Activated CD8-positive, alpha-beta T cell treated with anti-CD3 and anti-CD28 coated beads, Interleukin-2, amount 10 ng/mL, durations not matched to agents 7 days and 5 days (primary cell): ENCODE results near the gene CYBA. TPM values are rescaled to one million over a fixed set of nuclear protein-coding genes. Genes with fewer than 3 reads are reported as not detected.

Source experiments
- ATAC-seq: fragments of 150-1000 bp; cut with Tn5 transposase; one replicate; pipeline ENCODE4 v1.10.0; 2021; ENCODE audit warnings: moderate library complexity
- CTCF ChIA-PET: fragments of 350-600 bp; sonication (Branson Sonifier 250); formaldehyde crosslinking; loops from one replicate; lab custom pipeline; 2021; ENCODE audit warnings: antibody characterized with exemption; lab: Charles Lee
- POLR2A ChIA-PET: fragments of 350-600 bp; sonication (Branson Sonifier 250); formaldehyde crosslinking; loops from one replicate; lab custom pipeline; 2021; ENCODE audit warnings: antibody characterized with exemption; lab: Charles Lee
- DNase-seq: peaks from one replicate; pipeline ENCODE4 v3.0.0-alpha.2; 2020
- H3K27ac Mint-ChIP-seq: one replicate; pipeline ENCODE4 v1.8.0; 2021; ENCODE audit warnings: mild to moderate bottlenecking, mixed read lengths
- H3K27me3 Mint-ChIP-seq: one replicate; pipeline ENCODE4 v1.8.0; 2021; ENCODE audit warnings: low read depth, mixed read lengths
- H3K36me3 Mint-ChIP-seq: one replicate; pipeline ENCODE4 v1.8.0; 2021; ENCODE audit warnings: low read depth, mixed read lengths
- H3K4me1 Mint-ChIP-seq: one replicate; pipeline ENCODE4 v1.8.0; 2021; ENCODE audit warnings: low read depth, mixed read lengths
- H3K4me3 Mint-ChIP-seq: one replicate; pipeline ENCODE4 v1.8.0; 2021; ENCODE audit warnings: mild to moderate bottlenecking, mixed read lengths
- H3K9me3 Mint-ChIP-seq: one replicate; pipeline ENCODE4 v1.8.0; 2022; ENCODE audit warnings: mixed read lengths; ENCODE audit not compliant: insufficient read depth
- total RNA-seq, 2 experiments: library from RNA; stranded (reverse); gene quantifications; one replicate each; pipeline ENCODE4 v1.2.3, GENCODE V29; 2021

Gene CYBA
- total RNA-seq, 2 experiments from 2014 or later, result 568 to 599 TPM

- H3K27me3 Mint-ChIP-seq, result no peaks in the 10 kb centered on the region
- DNase-seq (peak; percentile 60), ATAC-seq (peak; percentile 52)
- H3K9me3 Mint-ChIP-seq, result no peaks in the 10 kb centered on the region
- H3K36me3 Mint-ChIP-seq, result peaks cover 16% of the 10 kb centered on the region
- H3K27ac Mint-ChIP-seq, result no peak overlapping the region
- ChIA-PET POLR2A (interaction anchor here (4.2 kb wide), 1 partner anchor 16 kb away, joined by 38 read pairs; no protein-coding TSS in a partner anchor), CTCF (interaction anchor here (2.2 kb wide), 1 partner anchor 15 kb away, joined by 28 read pairs; no protein-coding TSS in a partner anchor)
- peaks cover 69% of the 10 kb centered on the region for H3K4me1 Mint-ChIP-seq
- peak overlapping the region; percentile 79 for H3K4me3 Mint-ChIP-seq
These were observed 35.2 kb upstream of the CYBA start for GRCh38 chr16:88686062-88686438.

DNA sequence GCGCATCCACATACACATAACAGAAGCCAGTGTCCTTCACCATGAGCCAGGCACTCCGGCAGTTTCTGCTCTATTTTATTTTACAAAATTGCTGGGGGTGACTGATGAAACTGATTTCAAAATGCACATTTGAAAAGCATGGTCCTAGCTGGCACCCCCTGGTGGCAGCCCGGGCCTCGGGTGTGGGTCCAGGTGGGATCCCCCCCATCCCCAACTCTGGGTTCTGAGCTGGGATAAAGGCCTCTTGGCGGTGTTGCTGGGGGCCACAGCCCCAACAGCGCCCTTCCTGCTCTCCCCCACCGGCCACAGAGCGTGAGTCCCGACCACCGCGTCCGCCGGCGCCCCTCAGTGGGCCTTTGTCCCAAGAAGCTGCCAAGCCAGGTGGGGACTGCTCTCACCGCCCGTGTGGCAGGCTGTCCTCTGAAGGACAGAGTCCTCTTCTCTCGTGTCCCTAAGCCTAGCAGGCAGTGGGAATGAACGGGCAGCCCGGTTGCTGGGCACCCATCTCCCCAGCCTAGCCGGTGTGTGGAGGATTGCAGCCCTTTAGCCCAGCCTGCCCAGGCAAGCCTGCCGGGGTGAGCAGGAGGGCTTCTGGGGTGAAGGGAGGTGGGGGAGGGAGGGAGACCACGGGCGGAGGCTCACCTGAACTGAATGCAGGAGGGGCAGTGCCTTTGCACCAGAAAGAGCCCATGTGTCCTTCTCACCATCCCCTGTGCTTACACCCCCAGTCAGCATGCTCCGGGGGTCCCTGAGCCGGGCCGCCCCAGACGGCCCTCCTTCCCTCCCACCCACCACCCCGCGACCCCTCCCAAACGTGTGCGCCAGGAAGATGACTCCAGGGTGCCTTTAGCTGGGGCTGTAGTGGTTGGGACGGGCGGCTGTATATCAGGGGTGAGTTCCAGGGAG lies 34.6 kb upstream of the CYBA start:
- Mint-ChIP-seq H3K9me3 (no peaks in the 10 kb centered on the region), H3K36me3 (peaks cover 19% of the 10 kb centered on the region), H3K27ac (peak overlapping the region; percentile 68), H3K27me3 (no peaks in the 10 kb centered on the region), H3K4me3 (peak overlapping the region; percentile 79), H3K4me1 (peaks cover 69% of the 10 kb centered on the region)
- CTCF ChIA-PET, result interaction anchor here (0.7 to 2.2 kb wide), 10 partner anchors 11 to 125 kb away, joined by 3 to 28 read pairs (median 5); partner anchors contain the start of gene ZC3H18
- DNase-seq (peak; percentile 72), ATAC-seq (peak; percentile 17)
- POLR2A ChIA-PET, result interaction anchor here (4.2 kb wide), 1 partner anchor 17 kb away, joined by 38 read pairs; no protein-coding TSS in a partner anchor

GRCh38 chr16:88684569-88685155 lies 33.8 kb upstream of the CYBA start:
- Mint-ChIP-seq H3K36me3 (peaks cover 22% of the 10 kb centered on the region), H3K4me3 (peak overlapping the region; percentile 79), H3K27ac (peak overlapping the region; percentile 68), H3K9me3 (no peaks in the 10 kb centered on the region), H3K27me3 (no peaks in the 10 kb centered on the region), H3K4me1 (peaks cover 66% of the 10 kb centered on the region)
- no peak for ATAC-seq
- ChIA-PET CTCF (interaction anchor here (0.8 to 2.2 kb wide), 9 partner anchors 10 to 102 kb away, joined by 3 to 28 read pairs (median 4); no protein-coding TSS in a partner anchor), POLR2A (interaction anchor here (4.2 kb wide), 1 partner anchor 18 kb away, joined by 38 read pairs; no protein-coding TSS in a partner anchor)
- DNase-seq, result no peak

DNA sequence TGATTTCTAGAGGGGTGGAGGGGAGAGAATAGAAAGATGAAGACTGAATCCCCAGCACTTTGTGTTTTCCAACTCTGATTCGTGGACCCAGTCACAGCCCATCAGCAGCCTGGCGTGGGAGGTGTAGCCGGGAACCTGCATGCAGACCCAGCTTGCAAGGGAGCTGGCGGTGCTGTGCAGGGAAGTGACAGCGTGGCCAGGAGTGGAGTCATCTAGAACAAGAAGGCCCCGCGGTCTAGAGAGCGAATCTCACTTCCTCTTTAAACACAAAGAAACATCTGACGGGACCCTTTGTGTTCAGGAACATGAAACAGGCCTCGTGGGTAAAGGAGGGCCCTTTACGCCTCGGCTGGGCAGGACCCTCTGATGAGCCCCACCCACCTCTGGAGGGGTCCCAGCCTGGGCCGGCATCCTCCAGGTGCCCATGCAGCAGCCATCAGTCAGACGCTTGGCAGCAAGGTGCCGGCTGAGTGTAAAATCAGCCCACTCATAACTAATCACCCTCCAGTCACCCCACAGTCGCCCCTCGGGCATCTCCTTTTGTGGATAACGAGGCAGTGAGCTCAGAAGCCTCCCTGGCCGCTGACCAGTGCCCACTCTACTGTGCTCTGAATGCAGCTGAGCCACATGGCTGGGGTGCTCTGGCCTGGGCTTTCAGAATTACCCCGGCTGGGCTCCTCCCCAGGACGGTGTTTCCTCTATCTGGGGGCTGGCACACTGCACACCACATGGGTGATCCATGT lies 31.0 kb upstream of the CYBA start:
- peak; percentile 80 for DNase-seq
- ChIA-PET POLR2A (interaction anchor here (1.0 to 2.0 kb wide), 4 partner anchors 19 to 23 kb away, joined by 3 to 7 read pairs (median 4); no protein-coding TSS in a partner anchor), CTCF (interaction anchor here (0.7 to 1.9 kb wide), 7 partner anchors 12 to 61 kb away, joined by 3 to 8 read pairs (median 5); partner anchors contain the start of gene MVD)
- no peaks in the 10 kb centered on the region for H3K27me3 Mint-ChIP-seq
- H3K36me3 Mint-ChIP-seq, result peaks cover 26% of the 10 kb centered on the region
- ATAC-seq, result peak; percentile 50
- peaks cover 50% of the 10 kb centered on the region for H3K4me1 Mint-ChIP-seq
- H3K4me3 Mint-ChIP-seq, result peak overlapping the region; percentile 68
- H3K9me3 Mint-ChIP-seq, result no peaks in the 10 kb centered on the region
- H3K27ac Mint-ChIP-seq, result peak overlapping the region; percentile 96

- ChIA-PET POLR2A (interaction anchor here (0.6 to 2.0 kb wide), 4 partner anchors 19 to 33 kb away, joined by 3 to 7 read pairs (median 3); no protein-coding TSS in a partner anchor), CTCF (interaction anchor here (0.7 to 1.9 kb wide), 8 partner anchors 11 to 62 kb away, joined by 3 to 8 read pairs (median 5); partner anchors contain the start of gene MVD)
- H3K36me3 Mint-ChIP-seq, result peaks cover 26% of the 10 kb centered on the region
- peak overlapping the region; percentile 96 for H3K27ac Mint-ChIP-seq
- ATAC-seq (peak; percentile 21), DNase-seq (peak; percentile 68)
- H3K27me3 Mint-ChIP-seq, result no peaks in the 10 kb centered on the region
- peak overlapping the region; percentile 68 for H3K4me3 Mint-ChIP-seq
- H3K9me3 Mint-ChIP-seq, result no peaks in the 10 kb centered on the region
- peaks cover 48% of the 10 kb centered on the region for H3K4me1 Mint-ChIP-seq
These were observed 30.3 kb upstream of the CYBA start for GRCh38 chr16:88681084-88681680.

DNA sequence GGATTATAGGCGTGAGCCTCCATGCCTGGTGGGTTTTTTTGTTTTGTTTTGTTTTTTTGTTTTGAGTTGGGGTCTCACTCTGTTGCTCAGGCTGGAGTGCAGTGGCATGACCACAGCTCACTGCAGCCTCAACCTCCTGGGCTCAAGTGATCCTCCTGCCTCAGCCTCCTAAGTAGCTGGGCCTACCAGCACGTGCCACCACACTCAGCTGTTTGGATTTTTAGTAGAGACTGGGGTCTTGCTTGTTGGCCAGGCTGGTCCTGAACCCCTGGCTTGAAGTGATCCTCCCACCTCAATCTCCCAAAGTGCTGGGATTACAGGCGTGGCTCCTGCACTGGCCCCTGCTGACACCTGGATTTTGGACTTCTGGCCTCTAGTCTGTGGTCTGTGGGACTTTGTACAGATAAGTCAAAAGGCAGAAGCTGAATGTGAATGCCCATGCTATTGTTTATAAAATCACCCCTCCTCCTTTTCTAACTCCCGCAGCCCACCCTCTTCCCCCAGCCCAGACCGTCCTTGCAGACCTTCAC lies 29.8 kb upstream of the CYBA start:
- DNase-seq, result no peak
- Mint-ChIP-seq H3K36me3 (peaks cover 26% of the 10 kb centered on the region), H3K27ac (peak overlapping the region; percentile 96), H3K27me3 (no peaks in the 10 kb centered on the region), H3K4me3 (peak overlapping the region; percentile 68), H3K4me1 (peaks cover 48% of the 10 kb centered on the region), H3K9me3 (no peaks in the 10 kb centered on the region)
- CTCF ChIA-PET, result interaction anchor here (0.9 to 1.9 kb wide), 6 partner anchors 11 to 62 kb away, joined by 3 to 8 read pairs (median 6); partner anchors contain the start of gene MVD
- POLR2A ChIA-PET, result interaction anchor here (0.6 to 2.0 kb wide), 4 partner anchors 20 to 33 kb away, joined by 3 to 7 read pairs (median 3); no protein-coding TSS in a partner anchor
- no peak for ATAC-seq

DNA sequence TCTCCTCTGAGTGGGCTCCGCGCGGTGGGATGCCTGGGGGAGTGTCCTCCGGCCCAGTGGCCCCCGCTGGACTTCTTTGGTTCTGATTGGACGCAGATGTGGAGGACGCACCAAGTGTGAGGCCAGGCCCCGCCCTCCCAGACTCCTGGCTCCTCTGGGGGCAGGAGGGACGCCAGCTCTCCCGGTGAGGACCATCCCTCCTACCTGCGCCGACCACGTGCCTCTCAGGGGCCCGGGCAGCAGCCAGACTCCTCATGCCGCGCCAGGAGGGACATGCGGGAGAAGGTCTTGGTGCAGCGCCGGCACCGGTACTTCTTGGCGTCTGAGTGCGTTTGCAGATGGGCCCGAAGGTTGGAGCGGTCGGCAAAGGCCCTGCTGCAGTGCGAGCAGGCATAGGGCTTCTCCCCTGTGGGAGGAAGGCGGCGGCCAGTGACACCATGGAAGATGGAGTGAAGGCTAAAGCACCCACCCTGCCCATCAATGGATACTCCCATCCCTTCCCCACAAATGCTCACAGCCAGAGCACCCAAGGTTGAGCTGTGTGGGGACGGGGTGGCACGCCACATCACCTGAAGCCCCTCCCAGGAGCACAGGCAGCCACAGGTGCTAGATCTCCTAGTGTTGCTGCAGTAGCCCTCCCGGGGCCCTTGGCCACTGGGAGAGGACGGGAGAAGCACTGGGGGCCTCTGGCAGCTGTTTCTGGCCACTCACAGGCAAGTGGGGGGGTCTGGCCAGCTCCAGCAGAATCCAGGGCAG lies 27.5 kb upstream of the CYBA start:
- H3K36me3 Mint-ChIP-seq, result peaks cover 20% of the 10 kb centered on the region
- no peaks in the 10 kb centered on the region for H3K9me3 Mint-ChIP-seq
- H3K4me3 Mint-ChIP-seq, result no peak overlapping the region
- DNase-seq (no peak), ATAC-seq (no peak)
- no peaks in the 10 kb centered on the region for H3K27me3 Mint-ChIP-seq
- ChIA-PET POLR2A (no interaction called here), CTCF (no interaction called here)
- peaks cover 27% of the 10 kb centered on the region for H3K4me1 Mint-ChIP-seq
- H3K27ac Mint-ChIP-seq, result no peak overlapping the region

DNA sequence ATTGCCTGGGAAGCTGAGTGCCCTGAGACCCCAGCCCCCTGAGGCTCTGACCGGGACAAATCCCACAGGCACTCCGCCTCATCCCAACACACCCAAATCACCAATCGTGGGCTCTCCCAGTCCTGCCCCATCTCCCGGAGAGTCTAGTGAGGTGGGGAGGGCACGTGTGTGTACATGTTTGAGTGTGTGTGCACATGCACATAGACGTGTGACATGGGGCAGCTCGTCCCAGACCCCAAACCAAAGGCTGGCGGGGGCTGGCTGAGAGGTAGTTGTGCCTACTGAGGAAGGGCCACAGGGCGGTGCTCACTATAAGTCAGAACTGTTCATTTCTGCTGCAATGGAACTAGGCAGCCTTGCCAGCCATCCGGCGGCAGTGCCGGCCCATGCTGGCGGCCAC lies 26.9 kb upstream of the CYBA start:
- peaks cover 20% of the 10 kb centered on the region for H3K36me3 Mint-ChIP-seq
- ChIA-PET POLR2A (no interaction called here), CTCF (no interaction called here)
- no peaks in the 10 kb centered on the region for H3K9me3 Mint-ChIP-seq
- peaks cover 24% of the 10 kb centered on the region for H3K4me1 Mint-ChIP-seq
- DNase-seq, result no peak
- H3K4me3 Mint-ChIP-seq, result no peak overlapping the region
- H3K27me3 Mint-ChIP-seq, result no peaks in the 10 kb centered on the region
- no peak overlapping the region for H3K27ac Mint-ChIP-seq
- ATAC-seq, result no peak

GRCh38 chr16:88676502-88677242 lies 25.8 kb upstream of the CYBA start:
- Mint-ChIP-seq H3K27me3 (no peaks in the 10 kb centered on the region), H3K9me3 (no peaks in the 10 kb centered on the region), H3K36me3 (peaks cover 15% of the 10 kb centered on the region), H3K4me3 (no peak overlapping the region), H3K4me1 (peaks cover 15% of the 10 kb centered on the region), H3K27ac (no peak overlapping the region)
- POLR2A ChIA-PET, result no interaction called here
- ATAC-seq, result no peak
- CTCF ChIA-PET, result no interaction called here
- no peak for DNase-seq
